Measurements from ENCODE around the gene RPL4.

DNA sequence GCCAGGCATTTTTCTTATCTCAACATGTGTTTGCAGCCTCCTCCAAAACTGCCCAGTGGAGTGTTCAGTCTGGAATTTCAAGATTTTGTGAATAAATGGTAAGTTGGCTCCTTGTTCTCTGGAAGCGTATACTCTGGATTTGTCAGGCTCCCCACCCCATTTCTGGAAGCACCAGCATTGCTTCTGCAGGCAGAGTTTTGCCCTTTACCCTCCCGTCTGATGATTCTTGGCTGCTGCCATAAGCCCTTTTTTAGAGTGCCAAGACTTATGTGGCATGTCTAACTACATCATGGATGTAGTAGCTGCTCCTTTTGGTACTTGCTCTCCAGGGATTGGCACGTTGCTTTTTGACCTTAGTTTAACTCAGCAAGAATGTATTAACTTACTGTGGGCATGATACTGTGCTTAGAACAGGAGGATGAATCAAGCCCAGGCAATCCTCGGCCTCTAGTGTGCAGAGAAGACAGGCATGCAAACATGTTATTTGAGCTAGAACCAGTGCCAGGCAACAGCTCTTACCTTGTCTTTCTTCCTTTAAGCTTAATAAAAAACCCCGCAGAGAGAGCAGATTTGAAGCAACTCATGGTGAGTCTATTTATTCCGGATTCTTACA, 15.4 kb downstream of the RPL4 start:
- TF ChIP-seq, protein P1, sequence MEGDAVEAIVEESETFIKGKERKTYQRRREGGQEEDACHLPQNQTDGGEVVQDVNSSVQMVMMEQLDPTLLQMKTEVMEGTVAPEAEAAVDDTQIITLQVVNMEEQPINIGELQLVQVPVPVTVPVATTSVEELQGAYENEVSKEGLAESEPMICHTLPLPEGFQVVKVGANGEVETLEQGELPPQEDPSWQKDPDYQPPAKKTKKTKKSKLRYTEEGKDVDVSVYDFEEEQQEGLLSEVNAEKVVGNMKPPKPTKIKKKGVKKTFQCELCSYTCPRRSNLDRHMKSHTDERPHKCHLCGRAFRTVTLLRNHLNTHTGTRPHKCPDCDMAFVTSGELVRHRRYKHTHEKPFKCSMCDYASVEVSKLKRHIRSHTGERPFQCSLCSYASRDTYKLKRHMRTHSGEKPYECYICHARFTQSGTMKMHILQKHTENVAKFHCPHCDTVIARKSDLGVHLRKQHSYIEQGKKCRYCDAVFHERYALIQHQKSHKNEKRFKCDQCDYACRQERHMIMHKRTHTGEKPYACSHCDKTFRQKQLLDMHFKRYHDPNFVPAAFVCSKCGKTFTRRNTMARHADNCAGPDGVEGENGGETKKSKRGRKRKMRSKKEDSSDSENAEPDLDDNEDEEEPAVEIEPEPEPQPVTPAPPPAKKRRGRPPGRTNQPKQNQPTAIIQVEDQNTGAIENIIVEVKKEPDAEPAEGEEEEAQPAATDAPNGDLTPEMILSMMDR (conservative IDR thresholded peaks at IDR 0.05; ENCODE audit: low read length) = no peak
- TF ChIP-seq EZH2phosphoT487 (IDR thresholded peaks at IDR 0.05; ENCODE audit: borderline replicate concordance, low read depth, low read length) = no peak
